SK-N-SH (cell line): ENCODE measurements around the gene PIH1D2. TPM values are rescaled to one million over a fixed set of nuclear protein-coding genes. Genes with fewer than 3 reads are reported as not detected.
"Not testable (repeated sequence)": the region's sequence is repeated elsewhere in the genome, so short reads cannot be mapped to it uniquely, and the experiment has no call there.

Source experiments
- CTCF ChIA-PET: fragments of 300-600, 350-600 bp; formaldehyde crosslinking; extraction: SDS; loops from one replicate; lab custom pipeline; 2021; lab: Yijun Ruan, JAX
- POLR2A ChIA-PET: fragments of 350-600 bp; sonication (Branson Sonifier 250); formaldehyde crosslinking; extraction: SDS; loops from one replicate; lab custom pipeline; 2020; ENCODE audit warnings: antibody characterized with exemption, inconsistent platforms; lab: Yijun Ruan, JAX
- DNase-seq: peaks from one replicate; pipeline ENCODE4 v3.0.0; 2012
- H2AFZ ChIP-seq: fragments of 200-600 bp; sonication (generic); 2 replicates; pipeline ENCODE4 v1.8.1; 2016; ENCODE audit warnings: antibody characterized with exemption, mild to moderate bottlenecking, low read depth
- H3F3A ChIP-seq: fragments of 200-600 bp; sonication (generic); replicated peaks from 2 replicates; pipeline ENCODE3; 2016; ENCODE audit warnings: antibody characterized with exemption, mild to moderate bottlenecking; ENCODE audit not compliant: insufficient read depth
- H3K27ac ChIP-seq, 2 experiments: fragments of 200-500 bp in 1 of 2; fragments of 200-600 bp in 1 of 2; sonication (Bioruptor generic) in 1 of 2; sonication (generic), shearing (Covaris generic) in 1 of 2; 2 replicates each; pipeline versions ENCODE4 v1.5.1 to v1.6.1; 2014 to 2016; ENCODE audit warnings: low read depth in 2 of 2, inconsistent platforms in 1 of 2, low read length in 1 of 2, mild to moderate bottlenecking in 1 of 2, mixed read lengths in 1 of 2
- H3K27me3 ChIP-seq: fragments of 200-600 bp; sonication (generic), shearing (Covaris generic); 2 replicates; pipeline ENCODE4 v1.6.1; 2016; ENCODE audit warnings: mixed run types; ENCODE audit not compliant: insufficient read depth
- H3K36me3 ChIP-seq, 2 experiments: fragments of 200-500 bp in 1 of 2; fragments of 200-600 bp in 1 of 2; sonication (Bioruptor generic) in 1 of 2; sonication (generic) in 1 of 2; replicated peaks in 1 of 2; 2 replicates each; pipeline versions ENCODE3 to v1.5.1; 2014 to 2016; ENCODE audit warnings: low read length in 1 of 2, mild to moderate bottlenecking in 1 of 2; ENCODE audit not compliant: insufficient read depth in 2 of 2, control insufficient read depth in 1 of 2
- H3K4me1 ChIP-seq, 2 experiments: fragments of 200-500 bp in 1 of 2; fragments of 200-600 bp in 1 of 2; sonication (Bioruptor generic) in 1 of 2; sonication (generic), shearing (Covaris generic) in 1 of 2; 2 replicates each; pipeline versions ENCODE4 v1.5.1 to v1.6.1; 2014 to 2016; ENCODE audit warnings: low read depth in 1 of 2, low read length in 1 of 2, mixed run types in 1 of 2; ENCODE audit not compliant: insufficient read depth in 2 of 2, control insufficient read depth in 1 of 2
- H3K4me2 ChIP-seq: fragments of 200-600 bp; sonication (generic), shearing (Covaris generic); 2 replicates; pipeline ENCODE4 v1.6.1; 2017; ENCODE audit warnings: mixed run types
- H3K4me3 ChIP-seq, 2 experiments: fragments of 200-500 bp in 1 of 2; fragments of 200-600 bp in 1 of 2; sonication (Bioruptor generic) in 1 of 2; sonication (generic), shearing (Covaris generic) in 1 of 2; 2 replicates each; pipeline versions ENCODE4 v1.5.1 to v1.8.1; 2014 to 2016; ENCODE audit warnings: low read depth in 2 of 2, inconsistent platforms in 1 of 2, low read length in 1 of 2, mild to moderate bottlenecking in 1 of 2, mixed read lengths in 1 of 2, moderate library complexity in 1 of 2
- H3K79me2 ChIP-seq: fragments of 200-600 bp; sonication (generic); 2 replicates; pipeline ENCODE4 v1.8.1; 2017; ENCODE audit warnings: mild to moderate bottlenecking; ENCODE audit not compliant: insufficient read depth
- H3K9ac ChIP-seq: fragments of 200-600 bp; sonication (generic); 2 replicates; pipeline ENCODE4 v1.6.1; 2017; ENCODE audit warnings: mixed run types
- H3K9me2 ChIP-seq: fragments of 200-600 bp; sonication (generic); 2 replicates; pipeline ENCODE4 v1.6.1; 2017; ENCODE audit warnings: mixed run types
- H3K9me3 ChIP-seq: fragments of 200-600 bp; sonication (generic); 2 replicates; pipeline ENCODE4 v1.6.1; 2017; ENCODE audit warnings: mixed run types, mild to moderate bottlenecking, moderate library complexity
- H4K20me1 ChIP-seq: fragments of 200-600 bp; sonication (generic); 2 replicates; pipeline ENCODE4 v1.6.1; 2017; ENCODE audit warnings: mild to moderate bottlenecking, mixed run types; ENCODE audit not compliant: insufficient read depth
- EZH2phosphoT487 ChIP-seq: fragments of 200-600 bp; sonication (generic); IDR thresholded peaks from 2 replicates; pipeline ENCODE4 v1.6.1; 2017; ENCODE audit warnings: low read depth, mixed run types, mild to moderate bottlenecking, antibody characterized with exemption, moderate library complexity, borderline replicate concordance
- NFIC ChIP-seq: IDR thresholded peaks from 2 replicates; pipeline ENCODE4 v1.4.0; 2012; ENCODE audit warnings: borderline replicate concordance
- NRF1 ChIP-seq: IDR thresholded peaks from 2 replicates; pipeline ENCODE4 v1.6.1; 2012; ENCODE audit warnings: low read depth, mild to moderate bottlenecking, low read length
- POLR2AphosphoS5 ChIP-seq: IDR thresholded peaks from 2 replicates; pipeline ENCODE4 v1.6.1; 2012; ENCODE audit warnings: low read depth, low read length
- RFX5 ChIP-seq: IDR thresholded peaks from 2 replicates; pipeline ENCODE4 v1.6.1; 2012; ENCODE audit warnings: mild to moderate bottlenecking, improper control_type of control experiment, low read length
- TAF1 ChIP-seq: IDR thresholded peaks from 2 replicates; pipeline ENCODE4 v1.6.1; 2012; ENCODE audit warnings: low read depth, mild to moderate bottlenecking, low read length, moderate library complexity, borderline replicate concordance
- TCF12 ChIP-seq: IDR thresholded peaks from 2 replicates; pipeline ENCODE4 v1.4.0; 2012
- TEAD4 ChIP-seq: IDR thresholded peaks from 2 replicates; pipeline ENCODE4 v1.4.0; 2012; ENCODE audit warnings: mild to moderate bottlenecking, borderline replicate concordance; ENCODE audit not compliant: insufficient read depth
- USF1 ChIP-seq: IDR thresholded peaks from 2 replicates; pipeline ENCODE4 v1.4.0; 2012; ENCODE audit warnings: low read depth, borderline replicate concordance
- ZBTB33 ChIP-seq: IDR thresholded peaks from 2 replicates; pipeline ENCODE4 v1.4.0; 2012; ENCODE audit warnings: low read depth, borderline replicate concordance
- WGBS: methylation state at CpG from one replicate; pipeline ENCODE4 v1.1.6; 2017; ENCODE audit warnings: low lambda C conversion rate; 5-methylcytosine and 5-hydroxymethylcytosine counted together
- polyA plus RNA-seq, 3 experiments: library from polyadenylated mRNA; depleted of rRNA; stranded (reverse); fragments of >200 nt; gene quantifications; 2 replicates each; pipeline ENCODE4 v1.2.3, GENCODE V29; 2012

The PIH1D2 gene
- polyA plus RNA-seq, 1 of the 3 experiments (the other 2 are of a cell fraction), result 0.97 TPM

DNA sequence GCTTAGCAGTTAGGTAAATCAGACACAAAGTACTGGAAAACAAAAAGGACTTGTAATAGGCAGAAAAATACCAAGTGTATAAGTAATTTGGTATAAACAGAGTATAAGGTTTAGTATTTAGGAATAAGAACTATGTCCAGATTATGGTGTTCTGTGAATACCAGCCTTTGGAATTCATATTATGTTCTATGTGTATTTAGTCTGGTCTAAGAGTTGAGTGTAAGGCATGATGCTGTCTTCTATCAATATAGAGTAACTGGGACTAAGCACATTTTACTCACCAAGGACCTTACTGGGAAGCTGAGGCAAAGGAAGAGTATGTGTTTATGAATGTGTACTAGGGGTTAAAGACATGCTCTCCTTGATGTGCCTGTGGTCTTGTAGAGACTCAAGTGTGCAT is 22.4 kb upstream of the PIH1D2 start (continued):
- TF ChIP-seq NFIC, result no peak

DNA sequence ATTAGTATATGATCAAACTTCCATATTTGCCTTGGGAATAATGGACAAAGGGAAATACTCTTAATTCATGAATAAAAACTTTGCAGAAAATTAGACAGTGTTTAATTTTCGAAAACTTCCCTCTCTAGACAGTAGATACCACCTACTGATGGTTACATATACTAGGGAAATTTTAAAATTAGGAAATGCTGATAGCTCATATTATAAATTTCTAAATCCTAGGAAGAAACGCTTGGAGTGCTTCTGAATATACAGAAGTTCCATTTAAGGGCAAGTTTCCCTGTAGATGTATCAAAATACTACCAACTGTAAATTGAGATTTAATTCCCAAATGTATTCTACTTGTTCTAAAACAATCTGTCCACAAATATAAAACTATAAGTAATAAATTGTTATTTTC is 21.5 kb upstream of the PIH1D2 start:
- CTCF ChIA-PET, result interaction anchor here (0.9 to 1.1 kb wide), 2 partner anchors 17 to 80 kb away, joined by 3 to 4 read pairs; partner anchors contain the start of gene BCO2

DNA sequence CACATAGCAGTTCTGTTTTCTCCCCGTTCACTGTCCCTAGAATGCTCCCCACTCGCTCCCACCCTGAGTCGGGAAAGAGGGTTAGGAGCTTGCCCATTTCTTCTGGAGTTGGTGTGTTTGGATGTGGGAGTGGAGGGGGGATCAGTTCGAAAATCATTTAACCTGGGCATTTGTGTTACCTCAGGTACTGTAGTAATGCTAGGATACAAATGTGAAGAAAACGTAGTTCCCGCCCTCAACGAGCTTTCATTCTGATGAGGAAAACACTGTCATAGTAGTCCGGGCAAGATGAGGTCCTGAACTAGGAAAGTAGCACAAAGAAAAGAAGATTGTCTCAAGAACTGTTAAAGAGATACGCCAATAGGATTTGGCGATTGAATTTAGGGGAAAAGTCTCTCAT is 13.4 kb upstream of the PIH1D2 start:
- Histone ChIP-seq H4K20me1 (no peaks in the 10 kb centered on the region), H3K27me3 (no peaks in the 10 kb centered on the region), H2AFZ (peak overlapping the region; percentile 27; the same call in 1 of the 2 replicates), H3K9me3 (no peaks in the 10 kb centered on the region), H3K36me3 (peaks cover 63 to 66% of the 10 kb centered on the region in 2 experiments), H3K27ac (peak overlapping the region; percentile 48 to 67; a peak in 3 of 4 replicates), H3K4me1 (peaks cover 0 to 19% of the 10 kb centered on the region in 2 experiments; a peak in 3 of 4 replicates), H3F3A (peaks cover 32% of the 10 kb centered on the region), H3K4me2 (peak overlapping the region; percentile 86), H3K79me2 (peaks cover 70% of the 10 kb centered on the region), H3K9me2 (no peaks in the 10 kb centered on the region), H3K9ac (peak overlapping the region; percentile 81), H3K4me3 (peak overlapping the region; percentile 72 to 85)
- TF ChIP-seq EZH2phosphoT487 (no peak), TCF12 (no peak), POLR2AphosphoS5 (no peak), USF1 (no peak), TAF1 (no peak), TEAD4 (no peak), ZBTB33 (no peak), RFX5 (no peak), NRF1 (no peak)
- ChIA-PET POLR2A (interaction anchor here (0.6 to 1.5 kb wide), 2 partner anchors 65 to 216 kb away, joined by 3 read pairs; partner anchors contain the start of gene ALG9), CTCF (interaction anchor here (0.6 to 4.2 kb wide), 6 partner anchors 11 to 192 kb away, joined by 3 to 16 read pairs (median 4); no protein-coding TSS in a partner anchor)
- no peak for DNase-seq
- 20% methylated on average over 10 of the region's 10 CpGs for WGBS

More for the DNA sequence above, 21.5 kb upstream of the PIH1D2 start:
- H3K9me3 ChIP-seq, H2AFZ ChIP-seq, H3K4me2 ChIP-seq, DNase-seq, H3F3A ChIP-seq, H3K9ac ChIP-seq, H3K4me3 ChIP-seq, H3K4me1 ChIP-seq, POLR2A ChIA-PET, H4K20me1 ChIP-seq, H3K27me3 ChIP-seq, H3K27ac ChIP-seq, H3K9me2 ChIP-seq: not testable (repeated sequence)
- Histone ChIP-seq H3K79me2 (peaks cover 13% of the 10 kb centered on the region), H3K36me3 (peaks cover 43 to 49% of the 10 kb centered on the region in 2 experiments)
- WGBS, result 94% methylated on average over 2 of the region's 2 CpGs
